Breast epithelium (tissue), 4 donors: ENCODE data around the gene VWA5B2. TPM values are rescaled to one million over a fixed set of nuclear protein-coding genes. Genes with fewer than 3 reads are reported as not detected.

Experiments
- DNase-seq, 2 donors: peaks; one replicate each; pipeline ENCODE4 v3.0.0-alpha.2; 2019; ENCODE audit warnings: low spot score in 2 of 2
- H3K27ac ChIP-seq, 2 donors: fragments of 200-600 bp; sonication (generic) in 1 of 2; one replicate each; pipeline ENCODE4 v1.5.1; 2016 to 2019; ENCODE audit warnings: mild to moderate bottlenecking in 1 of 2
- H3K27me3 ChIP-seq, 2 donors: fragments of 200-600 bp; sonication (generic) in 1 of 2; one replicate each; pipeline versions ENCODE4 v1.5.1 to v1.6.0; 2017 to 2019; ENCODE audit warnings: control low read depth in 1 of 2, mild to moderate bottlenecking in 1 of 2
- H3K36me3 ChIP-seq: fragments of 200-600 bp; one replicate; pipeline ENCODE4 v1.5.1; 2019
- H3K4me1 ChIP-seq, 2 donors: fragments of 200-600 bp; sonication (generic); one replicate each; pipeline ENCODE4 v1.5.1; 2016 to 2019; ENCODE audit warnings: control low read depth in 1 of 2
- H3K4me3 ChIP-seq, 3 donors: fragments of 200-600 bp; sonication (generic); 1 replicate in 2 of 3; 2 replicates in 1 of 3; pipeline ENCODE4 v1.5.1; 2016 to 2019; ENCODE audit warnings: mild to moderate bottlenecking in 3 of 3, moderate library complexity in 2 of 3
- H3K9me3 ChIP-seq, 2 donors: fragments of 200-600 bp; sonication (generic) in 1 of 2; one replicate each; pipeline ENCODE4 v1.5.1; 2016 to 2019; ENCODE audit warnings: control low read depth in 1 of 2
- CTCF ChIP-seq, 3 donors: fragments of 450-650 bp; IDR thresholded peaks; one replicate each; pipeline ENCODE4 v1.5.1; 2016 to 2017; ENCODE audit warnings: antibody characterized with exemption in 3 of 3, mild to moderate bottlenecking in 3 of 3, moderate library complexity in 3 of 3
- POLR2A ChIP-seq: fragments of 450-650 bp; IDR thresholded peaks from one replicate; pipeline ENCODE4 v1.6.1; 2016; ENCODE audit warnings: antibody characterized with exemption, mild to moderate bottlenecking, moderate library complexity
- POLR2AphosphoS5 ChIP-seq, 3 donors: sonication (generic); formaldehyde crosslinking; IDR thresholded peaks; one replicate each; pipeline ENCODE4 v1.6.1; 2017; ENCODE audit warnings: antibody characterized with exemption in 3 of 3
- intact Hi-C: fragments of 100-400 bp; cut with DNase I; formaldehyde crosslinking; loops from one replicate; pipeline ENCODE4 v1.15.1; 2023; ENCODE audit warnings: low total_unique reads
- total RNA-seq, 3 donors: library from RNA; depleted of rRNA; stranded (reverse); fragments of >200 nt; gene quantifications; one replicate each; pipeline ENCODE4 v1.1.0, GENCODE V29; 2016

Gene VWA5B2
- total RNA-seq, 3 donors from 2014 or later = 0.16 to 0.88 (median 0.33) TPM

- no peaks in the 10 kb centered on the region for H3K4me1 ChIP-seq
- intact Hi-C loops = no loop called here
- DNase-seq = no peak
Observed at GRCh38 chr3:184283681-184284080, 54.3 kb downstream of the VWA5B2 start.

GRCh38 chr3:184284696-184285095, 55.3 kb downstream of the VWA5B2 start:
- no peaks in the 10 kb centered on the region for H3K27me3 ChIP-seq
- no peaks in the 10 kb centered on the region for H3K4me1 ChIP-seq
- no peaks in the 10 kb centered on the region for H3K9me3 ChIP-seq
- no peak overlapping the region for H3K4me3 ChIP-seq
- TF ChIP-seq POLR2AphosphoS5 (IDR thresholded peaks at IDR 0.05) (no peak), POLR2A (no peak), CTCF (IDR thresholded peaks at IDR 0.05) (peak in 1 of 3 donors; percentile 14)
- DNase-seq = no peak
- intact Hi-C loops = no loop called here
- no peak overlapping the region for H3K27ac ChIP-seq
- H3K36me3 ChIP-seq = no peaks in the 10 kb centered on the region

More at GRCh38 chr3:184283681-184284080, 54.3 kb downstream of the VWA5B2 start:
- TF ChIP-seq CTCF (IDR thresholded peaks at IDR 0.05) = no peak
- no peak for TF ChIP-seq POLR2A
- TF ChIP-seq POLR2AphosphoS5 (IDR thresholded peaks at IDR 0.05) = no peak
- no peaks in the 10 kb centered on the region for H3K9me3 ChIP-seq
- no peaks in the 10 kb centered on the region for H3K36me3 ChIP-seq
- H3K27ac ChIP-seq = no peak overlapping the region
- H3K27me3 ChIP-seq = no peaks in the 10 kb centered on the region
- H3K4me3 ChIP-seq = no peak overlapping the region

GRCh38 chr3:184289426-184289938, 60.1 kb downstream of the VWA5B2 start:
- Histone ChIP-seq H3K27ac (no peak overlapping the region), H3K4me3 (no peak overlapping the region), H3K36me3 (no peaks in the 10 kb centered on the region), H3K4me1 (no peaks in the 10 kb centered on the region), H3K27me3 (no peaks in the 10 kb centered on the region), H3K9me3 (no peaks in the 10 kb centered on the region)
- no peak for DNase-seq
- no peak for TF ChIP-seq POLR2AphosphoS5 (IDR thresholded peaks at IDR 0.05)
- TF ChIP-seq CTCF (IDR thresholded peaks at IDR 0.05) = peak in 2 of 3 donors; percentile 29 to 41
- no peak for TF ChIP-seq POLR2A
- intact Hi-C loops = no loop called here

GRCh38 chr3:184290331-184290730, 60.9 kb downstream of the VWA5B2 start:
- DNase-seq = no peak
- Histone ChIP-seq H3K4me1 (no peaks in the 10 kb centered on the region), H3K4me3 (no peak overlapping the region), H3K9me3 (no peaks in the 10 kb centered on the region), H3K27ac (no peak overlapping the region), H3K27me3 (no peaks in the 10 kb centered on the region), H3K36me3 (no peaks in the 10 kb centered on the region)
- TF ChIP-seq CTCF (IDR thresholded peaks at IDR 0.05) (no peak), POLR2A (no peak), POLR2AphosphoS5 (IDR thresholded peaks at IDR 0.05) (no peak)
- intact Hi-C loops = loop anchor here (5.0 kb wide), 1 partner anchor 897 kb away; no protein-coding TSS in a partner anchor

- H3K36me3 ChIP-seq = no peaks in the 10 kb centered on the region
- no peak overlapping the region for H3K4me3 ChIP-seq
- no peaks in the 10 kb centered on the region for H3K27me3 ChIP-seq
- no peak overlapping the region for H3K27ac ChIP-seq
- no peak for DNase-seq
- intact Hi-C loops = loop anchor here (5.0 kb wide), 1 partner anchor 896 kb away; no protein-coding TSS in a partner anchor
- no peaks in the 10 kb centered on the region for H3K9me3 ChIP-seq
- H3K4me1 ChIP-seq = no peaks in the 10 kb centered on the region
- TF ChIP-seq CTCF (IDR thresholded peaks at IDR 0.05) = no peak
- TF ChIP-seq POLR2A = no peak
- no peak for TF ChIP-seq POLR2AphosphoS5 (IDR thresholded peaks at IDR 0.05)
Observed at GRCh38 chr3:184291044-184291737, 61.8 kb downstream of the VWA5B2 start.
